DND-41 (cell line): ENCODE data around the gene XYLT1.

Experiments
- ATAC-seq: fragments of 200-7000 bp; cut with Tn5 transposase; 3 replicates; pipeline ENCODE4 v1.9.1; 2021; ENCODE audit warnings: low read depth; ENCODE audit not compliant: insufficient read depth
- DNase-seq: peaks from one replicate; pipeline ENCODE4 v3.0.0-alpha.2; 2020
- H2AFZ ChIP-seq: 2 replicates; pipeline ENCODE4 v1.6.0; 2012; ENCODE audit warnings: low read depth, low read length
- H3K27ac ChIP-seq: 2 replicates; pipeline ENCODE4 v1.5.1; 2012; ENCODE audit warnings: low read length, inconsistent platforms
- H3K27me3 ChIP-seq: fragments of 200-600 bp; sonication (generic); 2 replicates; pipeline ENCODE4 v1.6.0; 2012; ENCODE audit warnings: low read length, mild to moderate bottlenecking, inconsistent platforms; ENCODE audit not compliant: insufficient read depth, poor library complexity
- H3K36me3 ChIP-seq: 2 replicates; pipeline ENCODE4 v1.5.1; 2012; ENCODE audit warnings: low read length, inconsistent platforms; ENCODE audit not compliant: insufficient read depth
- H3K4me1 ChIP-seq: 2 replicates; pipeline ENCODE4 v1.5.1; 2012; ENCODE audit warnings: mild to moderate bottlenecking, low read length; ENCODE audit not compliant: insufficient read depth
- H3K4me2 ChIP-seq: 2 replicates; pipeline ENCODE4 v1.6.0; 2012; ENCODE audit warnings: mild to moderate bottlenecking, moderate library complexity, low read length, inconsistent platforms; ENCODE audit not compliant: insufficient read depth
- H3K4me3 ChIP-seq, 2 experiments: fragments of 200-600 bp in 1 of 2; shearing (Covaris generic) in 1 of 2; 2 replicates each; pipeline ENCODE4 v1.5.1; 2012 to 2016; ENCODE audit warnings: inconsistent platforms in 2 of 2, low read length in 2 of 2, mild to moderate bottlenecking in 2 of 2, low read depth in 1 of 2, moderate library complexity in 1 of 2
- H3K79me2 ChIP-seq: 2 replicates; pipeline ENCODE4 v1.6.0; 2012; ENCODE audit warnings: low read length, inconsistent platforms; ENCODE audit not compliant: insufficient read depth
- H3K9ac ChIP-seq: 2 replicates; pipeline ENCODE4 v1.6.0; 2012; ENCODE audit warnings: low read depth, mild to moderate bottlenecking, inconsistent platforms, low read length, moderate library complexity
- H3K9me3 ChIP-seq: 2 replicates; pipeline ENCODE4 v1.5.1; 2012; ENCODE audit warnings: low read length, moderate library complexity, mild to moderate bottlenecking, inconsistent platforms; ENCODE audit not compliant: insufficient read depth, severe bottlenecking
- H4K20me1 ChIP-seq: 2 replicates; pipeline ENCODE4 v1.6.0; 2012; ENCODE audit warnings: low read length; ENCODE audit not compliant: insufficient read depth
- CTCF ChIP-seq: IDR thresholded peaks from 2 replicates; pipeline ENCODE4 v1.5.1; 2012; ENCODE audit warnings: borderline replicate concordance, low read length, moderate library complexity, mild to moderate bottlenecking; ENCODE audit not compliant: poor library complexity, severe bottlenecking; ENCODE audit errors: extremely low read depth
- EZH2 ChIP-seq: IDR thresholded peaks from 3 replicates; pipeline ENCODE4 v1.6.1; 2012; ENCODE audit warnings: borderline replicate concordance, low read depth, mild to moderate bottlenecking, moderate library complexity, low read length, inconsistent platforms; ENCODE audit not compliant: severe bottlenecking

The XYLT1 gene

DNA sequence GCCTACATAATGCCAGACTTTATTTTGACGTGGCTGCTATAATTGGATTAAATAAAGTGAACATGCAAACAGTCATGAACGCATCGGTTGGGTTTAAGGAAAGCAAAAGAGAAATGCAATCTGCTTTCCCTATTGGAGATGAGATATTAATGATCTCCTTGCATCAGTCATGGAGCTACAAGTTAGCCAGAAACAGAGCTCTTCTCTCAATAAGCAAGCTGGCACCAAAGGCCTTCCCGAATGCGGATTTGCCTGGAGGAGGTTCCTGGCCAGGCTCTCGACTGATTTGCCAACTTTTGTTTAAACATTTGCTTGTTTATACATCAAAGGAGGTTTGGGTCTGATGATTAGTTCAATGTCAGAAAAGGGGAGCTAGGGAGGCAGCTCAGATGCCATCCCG, 318.4 kb downstream of the XYLT1 start:
- no peak for TF ChIP-seq EZH2
- no peak for TF ChIP-seq CTCF
- no peaks in the 10 kb centered on the region for H3K36me3 ChIP-seq
- H3K27ac ChIP-seq = no peak overlapping the region
- DNase-seq = no peak
- no peak overlapping the region for H2AFZ ChIP-seq
- no peak overlapping the region for H3K4me3 ChIP-seq
- no peak overlapping the region for H3K4me2 ChIP-seq
- no peak for ATAC-seq
- H3K27me3 ChIP-seq = no peaks in the 10 kb centered on the region
- no peaks in the 10 kb centered on the region for H3K4me1 ChIP-seq
- H4K20me1 ChIP-seq = no peaks in the 10 kb centered on the region
- H3K9me3 ChIP-seq = no peaks in the 10 kb centered on the region
- H3K9ac ChIP-seq = no peak overlapping the region
- H3K79me2 ChIP-seq = no peaks in the 10 kb centered on the region

DNA sequence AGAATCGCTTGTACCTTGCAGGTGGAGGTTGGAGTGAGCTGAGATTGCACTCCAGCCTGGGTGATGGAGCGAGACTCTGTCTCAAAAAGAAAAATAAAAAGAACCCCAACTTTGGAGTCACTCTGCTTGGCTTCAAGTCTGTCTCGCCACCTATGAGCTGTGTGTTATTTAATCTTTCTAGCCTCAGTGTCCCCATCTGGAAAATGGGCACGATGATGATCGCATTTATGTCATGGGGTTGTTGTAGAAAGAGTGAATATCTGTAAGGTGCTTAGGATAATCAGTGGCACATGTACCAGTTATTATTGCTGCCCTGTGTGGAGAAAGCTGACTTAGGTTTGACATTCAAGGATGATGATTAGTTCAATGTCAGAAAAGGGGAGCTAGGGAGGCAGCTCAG, 319.4 kb downstream of the XYLT1 start:
- DNase-seq (no peak), ATAC-seq (no peak)
- H3K27me3 ChIP-seq = no peaks in the 10 kb centered on the region
- no peak overlapping the region for H3K4me3 ChIP-seq
- TF ChIP-seq CTCF (no peak), EZH2 (no peak)
- H3K4me1 ChIP-seq = no peaks in the 10 kb centered on the region
- no peak overlapping the region for H3K27ac ChIP-seq
- H2AFZ ChIP-seq = no peak overlapping the region
- no peaks in the 10 kb centered on the region for H3K79me2 ChIP-seq
- H3K9me3 ChIP-seq = no peaks in the 10 kb centered on the region
- H3K9ac ChIP-seq = no peak overlapping the region
- no peaks in the 10 kb centered on the region for H3K36me3 ChIP-seq
- H3K4me2 ChIP-seq = no peak overlapping the region
- no peaks in the 10 kb centered on the region for H4K20me1 ChIP-seq

GRCh38 chr16:17149904-17150483, 320.8 kb downstream of the XYLT1 start:
- ATAC-seq (no peak), DNase-seq (no peak)
- H3K27me3 ChIP-seq = no peaks in the 10 kb centered on the region
- no peaks in the 10 kb centered on the region for H4K20me1 ChIP-seq
- H3K4me2 ChIP-seq = no peak overlapping the region
- no peak overlapping the region for H3K27ac ChIP-seq
- H3K4me1 ChIP-seq = no peaks in the 10 kb centered on the region
- H3K9ac ChIP-seq = no peak overlapping the region
- no peaks in the 10 kb centered on the region for H3K9me3 ChIP-seq
- no peak overlapping the region for H3K4me3 ChIP-seq
- no peak for TF ChIP-seq CTCF
- no peak for TF ChIP-seq EZH2
- no peaks in the 10 kb centered on the region for H3K79me2 ChIP-seq
- H2AFZ ChIP-seq = no peak overlapping the region
- no peaks in the 10 kb centered on the region for H3K36me3 ChIP-seq

DNA sequence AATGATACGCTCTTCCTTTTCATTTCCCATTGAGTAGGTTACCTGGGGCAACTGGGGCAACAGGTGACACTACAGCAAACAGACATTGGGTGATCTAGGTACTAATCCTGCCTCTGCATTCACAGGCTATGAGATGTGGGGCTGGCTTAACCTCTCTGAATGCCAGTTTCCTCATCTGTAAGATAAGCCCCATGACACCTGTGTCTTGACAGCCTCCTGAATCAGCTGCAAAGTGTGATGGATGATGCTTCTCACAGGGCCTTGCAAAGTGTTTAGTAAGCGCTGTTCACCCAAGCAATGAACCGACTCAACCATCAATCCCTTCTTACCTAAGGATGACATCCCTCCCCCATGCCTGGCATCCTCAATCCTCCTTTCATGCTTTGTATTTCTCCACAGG, 322.8 kb downstream of the XYLT1 start:
- Histone ChIP-seq H3K9me3 (no peaks in the 10 kb centered on the region), H3K79me2 (no peaks in the 10 kb centered on the region), H3K9ac (no peak overlapping the region), H3K36me3 (no peaks in the 10 kb centered on the region), H3K27me3 (no peaks in the 10 kb centered on the region), H4K20me1 (no peaks in the 10 kb centered on the region), H2AFZ (no peak overlapping the region), H3K27ac (no peak overlapping the region), H3K4me3 (no peak overlapping the region), H3K4me2 (no peak overlapping the region), H3K4me1 (no peaks in the 10 kb centered on the region)
- TF ChIP-seq CTCF = no peak
- TF ChIP-seq EZH2 = no peak
- no peak for DNase-seq
- ATAC-seq = no peak
